ENCODE results near the gene PCNX3. TPM values are rescaled to one million over a fixed set of nuclear protein-coding genes. Genes with fewer than 3 reads are reported as not detected.
A peak's percentile ranks its signal among the peaks of the same experiment; 100 is the strongest.

PCNX3 gene
- total RNA-seq = 10 to 100 TPM; 15.1 to 16.7 TPM
- long read RNA-seq, partial matches to known transcripts = 7 of 9 reads
- long read RNA-seq, other reads (novel, unspliced or antisense) = 2 of 9 reads

DNA sequence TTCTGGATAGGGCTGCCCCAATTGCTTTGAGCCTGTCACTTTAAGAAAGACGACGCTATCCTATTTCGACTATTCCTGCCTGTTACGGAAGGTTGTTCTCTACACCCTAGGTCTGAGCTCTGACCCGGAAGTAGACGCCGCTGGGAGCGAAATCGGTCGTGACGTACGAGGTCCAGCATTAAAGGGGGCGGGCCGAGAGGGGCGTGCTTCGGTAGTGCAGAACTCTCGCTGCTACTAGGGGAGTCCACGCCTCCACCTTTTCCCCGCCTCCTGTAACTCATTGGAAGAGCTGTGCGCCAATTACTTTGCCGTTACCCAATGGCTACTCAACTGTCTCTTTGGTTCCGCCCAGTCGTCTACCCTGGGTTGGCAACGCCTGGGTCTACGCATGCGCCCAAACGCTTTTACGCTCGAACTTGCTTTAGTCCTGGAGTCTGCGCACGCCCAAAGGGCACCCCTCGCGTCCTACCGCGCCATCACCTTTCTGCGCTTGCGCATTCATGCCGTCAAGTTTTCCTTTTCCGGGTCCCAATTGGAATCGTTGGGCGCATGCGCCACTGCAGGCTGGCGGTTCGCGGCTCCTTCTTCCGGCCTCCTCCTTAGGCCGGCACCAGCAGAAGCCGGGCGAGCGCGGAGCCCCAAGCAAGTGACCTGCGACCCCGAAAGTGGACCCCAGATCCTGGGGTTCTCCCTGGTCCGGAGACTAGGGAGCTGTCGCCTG is at the start of gene PCNX3:
Gene PCNX3 (plus strand): TSS at position 548 of the 721 bp plus-strand sequence. CDS start 536 bp downstream, outside the sequence.
- intact Hi-C loops (cut with DNase I) = loop anchor here in 1 of 2 donors (5.0 kb wide), 1 partner anchor 97 kb away; the partner anchor contains the start of gene KAT5
- peak; percentile 87 for ATAC-seq

DNA sequence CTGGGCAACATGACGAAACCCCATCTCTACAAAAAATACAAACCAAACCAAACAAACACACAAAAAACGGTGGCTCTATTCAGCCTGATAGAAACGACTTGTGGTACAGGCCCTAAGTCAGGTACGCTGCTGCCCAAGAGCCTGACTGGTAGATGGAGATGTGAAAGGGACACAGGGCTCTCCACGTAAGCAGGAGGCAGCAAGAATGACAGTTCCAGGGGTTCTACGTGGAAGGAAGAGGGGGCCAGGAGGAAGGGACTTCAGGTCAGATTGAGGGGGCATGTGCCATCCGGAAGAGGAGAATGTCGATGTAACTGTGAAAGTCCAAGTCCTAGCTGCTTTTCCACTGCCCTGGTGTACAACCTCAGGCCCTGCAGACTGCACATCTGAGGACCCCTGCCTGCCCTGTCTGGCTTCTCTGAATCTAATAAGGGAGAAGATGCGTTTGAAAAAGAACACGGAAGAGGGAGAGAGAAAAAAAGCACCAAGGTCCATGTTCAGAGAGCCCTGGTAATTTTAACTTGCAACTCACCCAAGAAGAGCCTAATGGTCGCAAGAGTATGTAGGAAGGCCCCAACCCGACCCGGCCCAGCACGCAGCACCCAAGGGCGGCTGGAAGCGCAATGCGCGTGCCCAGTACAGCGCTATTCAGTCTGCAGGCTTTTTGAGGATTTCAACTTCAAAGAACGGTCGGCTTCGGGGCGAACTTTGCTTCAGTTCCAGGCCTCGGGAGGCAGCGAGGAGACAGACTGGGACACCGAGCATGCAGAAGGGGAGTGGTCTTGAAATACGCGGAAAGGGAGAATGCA is 46.2 kb upstream of the PCNX3 start:
- intact Hi-C loops (cut with DNase I) = no loop called here
- ATAC-seq = peak; percentile 16 to 21
- DNase-seq = no peak

More for the DNA sequence above, at the start of gene PCNX3:
- DNase-seq = peak; percentile 100

DNA sequence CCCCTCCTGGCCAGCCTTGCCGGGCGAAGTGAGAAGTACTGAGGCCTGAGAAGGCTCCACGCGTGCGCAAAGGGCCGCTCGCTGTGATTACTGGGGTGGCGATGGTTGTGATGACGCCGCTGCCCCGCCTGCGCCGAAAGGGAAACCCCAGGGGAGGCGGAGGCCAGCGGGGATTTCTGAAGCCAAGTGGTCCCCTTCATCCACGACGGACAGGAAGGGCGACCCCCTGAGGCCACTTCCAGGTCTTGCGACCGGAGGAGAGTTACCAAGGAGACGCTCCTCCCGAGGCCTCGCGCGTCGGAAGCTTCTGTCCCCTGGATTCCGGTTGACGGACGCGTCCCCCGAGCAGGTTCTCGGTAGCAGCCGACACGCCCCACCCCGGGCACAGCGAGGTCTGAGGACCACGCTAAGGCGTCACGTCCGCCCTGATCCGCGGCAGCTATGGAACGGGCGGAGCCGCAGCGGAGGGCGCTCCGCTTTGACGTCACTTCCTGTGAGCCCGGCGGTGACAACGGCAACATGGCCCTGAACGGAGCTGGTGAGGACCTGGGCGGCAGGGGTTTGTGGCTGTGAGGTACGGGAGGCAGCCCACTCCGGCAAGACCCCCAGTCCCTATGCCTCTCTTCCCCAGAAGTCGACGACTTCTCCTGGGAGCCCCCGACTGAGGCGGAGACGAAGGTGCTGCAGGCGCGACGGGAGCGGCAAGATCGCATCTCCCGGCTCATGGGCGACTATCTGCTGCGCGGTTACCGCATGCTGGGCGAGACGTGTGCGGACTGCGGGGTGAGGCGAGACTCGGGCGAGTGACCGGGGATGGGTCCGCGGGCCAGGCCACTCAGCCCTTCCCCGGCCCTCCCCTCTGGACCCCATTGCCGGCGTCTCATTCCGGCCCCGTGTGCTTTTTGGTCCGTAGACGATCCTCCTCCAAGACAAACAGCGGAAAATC is 45.3 kb upstream of the PCNX3 start, which contains the start of gene ZNRD2:
Gene ZNRD2 (plus strand): TSS at position 505 of the 946 bp plus-strand sequence. CDS start 15 bp downstream, at position 520.
- intact Hi-C loops (cut with DNase I) = no loop called here
- ATAC-seq (peak; percentile 87 to 88), DNase-seq (peak; percentile 99)

DNA sequence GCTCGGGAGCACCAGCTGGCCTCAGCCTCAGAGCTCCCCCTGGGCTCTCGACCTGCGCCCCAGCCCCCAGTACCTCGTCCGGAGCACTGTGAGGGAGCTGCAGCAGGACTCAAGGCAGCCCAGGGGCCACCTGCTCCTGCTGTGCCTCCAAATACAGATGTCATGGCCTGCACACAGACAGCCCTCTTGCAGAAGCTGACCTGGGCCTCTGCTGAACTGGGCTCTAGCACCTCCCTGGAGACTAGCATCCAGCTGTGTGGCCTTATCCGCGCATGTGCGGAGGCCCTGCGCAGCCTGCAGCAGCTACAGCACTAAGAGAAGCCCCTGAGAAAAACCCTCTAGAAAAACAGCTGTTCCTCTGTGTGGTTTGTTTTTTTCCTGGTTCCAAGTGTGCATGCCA is 44.2 kb upstream of the PCNX3 start:
- ATAC-seq = no peak
- DNase-seq = no peak
- intact Hi-C loops (cut with DNase I) = no loop called here

DNA sequence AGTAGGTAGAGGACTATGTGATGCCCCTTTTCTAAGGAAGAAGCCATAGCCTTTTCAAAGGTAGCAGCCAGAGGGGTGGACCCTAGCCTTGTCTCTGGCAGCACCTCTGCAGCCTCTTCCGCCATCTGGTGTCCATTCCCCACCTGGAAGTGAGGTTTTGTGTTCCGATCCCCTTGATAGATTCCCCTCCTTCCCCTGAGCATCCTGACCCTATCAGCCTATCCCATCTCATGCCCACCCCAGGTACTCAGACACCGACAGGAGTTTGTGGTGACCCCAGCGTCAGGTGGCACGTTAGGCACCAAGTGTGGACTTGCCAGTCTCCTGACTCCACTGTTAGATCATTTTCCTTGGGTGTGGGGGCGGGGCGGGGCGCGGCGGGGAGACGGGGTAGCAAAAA is 43.6 kb upstream of the PCNX3 start:
- ATAC-seq = no peak
- intact Hi-C loops (cut with DNase I) = no loop called here

DNA sequence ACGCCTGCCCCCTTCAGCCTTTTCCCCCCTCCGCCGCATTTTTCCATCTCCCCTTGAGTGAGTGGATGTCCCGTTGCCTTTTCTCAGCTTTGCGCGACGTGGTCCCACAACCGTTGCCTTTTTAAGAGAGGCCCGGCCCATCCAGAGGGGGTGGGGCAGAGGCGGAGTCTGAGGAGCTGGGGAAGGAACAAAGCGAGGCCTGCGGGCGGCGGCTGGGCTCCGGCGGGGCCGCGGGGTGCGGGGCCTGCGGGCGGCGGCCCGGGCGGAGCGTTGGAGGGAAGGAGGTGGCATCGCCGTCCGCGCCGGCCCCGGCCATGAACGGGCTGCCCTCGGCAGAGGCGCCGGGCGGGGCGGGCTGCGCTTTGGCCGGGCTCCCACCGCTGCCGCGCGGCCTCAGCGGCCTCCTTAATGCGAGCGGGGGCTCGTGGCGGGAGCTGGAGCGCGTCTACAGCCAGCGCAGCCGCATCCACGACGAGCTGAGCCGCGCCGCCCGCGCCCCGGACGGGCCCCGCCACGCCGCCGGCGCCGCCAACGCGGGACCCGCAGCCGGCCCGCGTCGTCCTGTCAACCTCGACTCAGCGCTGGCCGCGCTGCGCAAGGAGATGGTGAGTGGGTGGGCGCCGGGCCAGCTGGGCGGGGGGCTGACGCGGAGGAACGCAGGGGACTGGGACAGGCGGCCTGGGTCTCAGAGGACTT is 43.1 kb upstream of the PCNX3 start, which contains the start of gene FAM89B:
Gene FAM89B (plus strand): TSS at position 183 of the 696 bp plus-strand sequence. CDS start 132 bp downstream, at position 315.
- peak; percentile 13 to 16 for ATAC-seq
- intact Hi-C loops (cut with DNase I) = no loop called here
- DNase-seq = peak; percentile 95

More for the DNA sequence above, 43.6 kb upstream of the PCNX3 start:
- DNase-seq = no peak

DNA sequence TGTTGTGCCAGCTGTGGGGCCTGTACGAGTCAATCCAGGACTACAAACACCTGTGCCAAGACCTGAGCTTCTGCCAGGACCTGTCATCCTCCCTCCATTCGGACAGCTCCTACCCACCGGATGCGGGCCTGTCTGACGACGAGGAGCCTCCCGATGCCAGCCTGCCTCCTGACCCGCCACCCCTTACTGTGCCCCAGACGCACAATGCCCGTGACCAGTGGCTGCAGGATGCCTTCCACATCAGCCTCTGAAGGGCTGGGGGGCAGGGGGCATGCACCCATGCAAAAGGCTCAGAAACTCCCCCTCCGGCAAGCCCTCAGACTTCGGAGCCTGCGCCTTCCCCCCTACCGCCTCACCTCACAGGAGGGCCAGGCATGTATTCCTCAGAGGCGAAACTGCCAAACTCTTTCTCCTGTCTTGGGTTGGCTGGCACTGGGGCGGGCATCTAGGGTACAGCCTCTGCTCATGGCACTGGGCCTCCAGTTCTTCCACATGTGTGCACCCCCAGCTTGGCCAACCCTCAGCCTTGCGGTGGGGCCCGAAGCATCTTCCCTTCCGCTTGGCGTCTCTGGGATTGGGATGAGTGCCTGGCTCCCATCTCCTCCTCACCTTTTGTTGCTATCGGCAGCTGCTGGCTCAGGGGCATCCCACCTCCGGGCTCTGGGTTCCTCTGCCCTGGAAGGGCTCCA is 42.0 kb upstream of the PCNX3 start:
- intact Hi-C loops (cut with DNase I) = no loop called here
- DNase-seq (no peak), ATAC-seq (no peak)

DNA sequence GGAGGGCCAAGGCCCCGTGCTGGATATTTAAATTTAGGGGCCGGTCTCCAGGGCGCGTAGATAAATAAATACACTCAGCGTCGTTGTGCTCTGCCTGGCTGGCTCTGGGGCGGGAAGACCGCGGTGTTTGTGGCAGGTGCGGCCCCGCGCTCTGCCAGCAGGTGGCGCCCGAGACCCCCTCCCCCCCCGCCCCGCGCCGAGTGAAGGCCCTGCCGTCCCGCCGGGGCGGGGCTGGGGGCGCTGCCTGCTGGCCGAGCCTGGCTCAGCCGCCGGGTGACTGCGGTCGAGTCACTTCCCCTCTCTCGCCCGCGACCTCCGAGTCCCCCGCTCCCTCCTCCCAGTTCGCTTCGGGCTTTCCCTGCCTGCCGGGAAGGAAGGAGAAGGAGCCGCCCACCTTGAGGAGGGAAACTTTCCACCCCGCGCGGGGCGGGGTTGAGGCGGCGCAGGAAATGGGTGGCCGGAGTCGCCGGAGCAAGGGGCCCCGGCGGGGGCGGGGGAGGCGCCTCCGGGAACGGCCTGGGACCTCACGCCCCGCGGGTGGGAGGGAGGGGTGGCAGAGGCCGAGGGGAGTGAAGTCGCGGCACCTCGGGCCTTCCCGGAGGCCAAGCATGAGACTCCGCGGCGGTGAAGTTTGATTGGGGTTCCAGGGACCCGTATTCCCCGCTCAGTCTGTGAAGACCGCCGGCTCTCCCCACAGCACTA is 41.3 kb upstream of the PCNX3 start:
- DNase-seq = peak; percentile 96
- peak; percentile 48 to 65 for ATAC-seq
- intact Hi-C loops (cut with DNase I) = no loop called here

DNA sequence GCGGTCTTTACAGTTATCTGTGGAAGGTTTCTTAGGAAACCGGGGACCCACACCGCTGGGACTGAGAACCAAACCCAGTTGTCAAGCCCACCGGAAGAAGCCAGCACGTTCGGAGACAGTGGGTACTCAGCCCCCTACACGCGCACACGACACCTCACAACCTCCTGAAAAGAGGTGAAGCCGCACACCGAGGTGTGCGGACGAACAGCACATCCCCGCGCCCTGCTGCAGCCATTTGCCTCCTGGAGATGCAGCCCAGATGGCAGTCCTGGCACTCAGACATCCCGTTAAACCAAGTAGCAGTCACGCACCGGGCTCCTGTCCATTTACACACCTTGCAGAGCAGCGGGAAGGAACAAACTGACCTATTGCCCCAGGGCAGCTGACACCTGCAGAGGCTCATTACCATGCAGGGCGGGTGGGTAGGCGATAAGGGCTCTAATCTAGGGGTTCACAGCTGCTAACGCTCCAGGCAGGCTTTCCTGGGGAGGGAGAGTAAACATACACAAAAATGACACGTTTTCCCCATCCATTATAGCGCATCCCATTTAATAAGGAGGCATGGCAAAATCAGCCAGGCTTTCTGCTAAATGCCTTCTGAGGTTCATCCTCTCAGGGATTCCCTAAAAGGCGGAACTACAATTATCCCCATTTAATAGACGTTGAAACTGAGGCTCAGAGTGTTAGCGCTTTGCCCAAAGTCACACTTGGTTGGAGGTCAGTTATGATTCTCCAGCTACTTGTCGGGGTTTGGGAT is 40.6 kb upstream of the PCNX3 start:
- no peak for DNase-seq
- intact Hi-C loops (cut with DNase I) = loop anchor here in 1 of 2 donors (5.0 kb wide), 1 partner anchor 37 kb away; the partner anchor contains the start of gene MAP3K11
- no peak for ATAC-seq

DNA sequence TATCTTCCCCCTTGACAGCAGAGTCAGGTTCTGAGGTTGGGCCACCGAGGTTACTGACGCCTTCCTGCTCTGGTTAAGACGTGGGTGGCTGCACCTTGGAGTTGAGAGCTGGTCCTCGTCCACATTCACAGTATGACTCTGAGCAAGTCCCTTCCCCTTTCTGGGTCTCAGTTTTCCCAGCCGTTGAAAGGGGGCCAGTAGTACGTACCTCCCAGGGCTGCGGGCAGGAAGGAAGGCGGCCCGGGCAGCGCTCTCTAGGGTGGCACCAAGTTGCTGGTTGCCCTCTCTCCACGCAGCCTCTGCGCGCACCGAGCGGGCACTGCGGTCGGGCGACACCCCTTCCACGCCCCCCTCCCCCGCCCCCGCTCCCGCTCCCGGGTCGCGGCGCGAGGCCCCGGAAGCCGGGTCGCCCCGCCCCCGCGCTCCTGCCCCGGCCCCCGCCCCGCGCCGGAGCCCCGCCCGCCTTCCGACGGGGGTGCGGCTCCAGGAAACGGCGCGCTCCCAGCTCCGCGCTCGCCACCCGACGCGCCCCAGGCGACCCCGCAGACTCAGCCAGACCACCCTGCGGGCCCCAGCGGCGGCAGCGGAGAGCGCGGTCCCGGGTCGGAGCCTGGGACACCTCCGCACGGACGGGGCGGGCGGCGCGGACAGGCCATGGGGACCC is 39.9 kb upstream of the PCNX3 start, which contains the start of gene EHBP1L1:
Gene EHBP1L1 (plus strand): TSS at position 486 of the 664 bp plus-strand sequence. CDS start 250 bp downstream, outside the sequence.
- DNase-seq = peak; percentile 80
- intact Hi-C loops (cut with DNase I) = loop anchor here in 1 of 2 donors (5.0 kb wide), 1 partner anchor 37 kb away; the partner anchor contains the start of gene MAP3K11
- ATAC-seq = peak; percentile 15 to 39

DNA sequence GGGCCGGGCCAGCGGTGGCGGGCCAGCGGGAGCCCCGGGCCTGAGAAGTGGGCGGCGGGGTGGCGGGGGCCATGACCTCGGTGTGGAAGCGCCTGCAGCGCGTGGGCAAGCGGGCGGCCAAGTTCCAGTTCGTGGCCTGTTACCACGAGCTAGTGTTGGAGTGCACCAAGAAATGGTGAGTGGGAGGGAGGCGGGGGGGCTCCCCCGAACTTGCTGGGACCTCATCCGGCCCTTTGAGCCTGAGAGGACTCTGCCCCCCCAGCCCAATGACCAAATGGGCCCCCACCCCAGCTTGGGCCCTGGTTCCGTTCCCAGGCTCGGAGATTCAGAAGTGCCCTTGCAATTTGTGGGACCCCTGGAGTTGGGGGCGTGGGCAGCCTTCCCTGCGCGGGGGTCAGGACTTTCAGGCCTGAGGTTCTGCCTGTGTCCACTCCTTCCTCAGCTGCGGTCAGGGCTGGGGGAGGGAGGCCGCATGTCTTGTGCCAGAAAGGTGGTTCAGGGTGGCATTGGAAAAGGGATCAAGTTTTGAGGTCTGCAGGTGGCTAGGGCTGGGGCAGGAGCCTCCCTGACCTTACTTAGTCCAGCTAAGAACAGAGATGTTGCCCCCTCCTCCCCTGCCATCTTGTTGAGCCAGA is 39.2 kb upstream of the PCNX3 start:
- intact Hi-C loops (cut with DNase I) = loop anchor here in 1 of 2 donors (5.0 kb wide), 1 partner anchor 36 kb away; the partner anchor contains the start of gene MAP3K11
- no peak for ATAC-seq

DNA sequence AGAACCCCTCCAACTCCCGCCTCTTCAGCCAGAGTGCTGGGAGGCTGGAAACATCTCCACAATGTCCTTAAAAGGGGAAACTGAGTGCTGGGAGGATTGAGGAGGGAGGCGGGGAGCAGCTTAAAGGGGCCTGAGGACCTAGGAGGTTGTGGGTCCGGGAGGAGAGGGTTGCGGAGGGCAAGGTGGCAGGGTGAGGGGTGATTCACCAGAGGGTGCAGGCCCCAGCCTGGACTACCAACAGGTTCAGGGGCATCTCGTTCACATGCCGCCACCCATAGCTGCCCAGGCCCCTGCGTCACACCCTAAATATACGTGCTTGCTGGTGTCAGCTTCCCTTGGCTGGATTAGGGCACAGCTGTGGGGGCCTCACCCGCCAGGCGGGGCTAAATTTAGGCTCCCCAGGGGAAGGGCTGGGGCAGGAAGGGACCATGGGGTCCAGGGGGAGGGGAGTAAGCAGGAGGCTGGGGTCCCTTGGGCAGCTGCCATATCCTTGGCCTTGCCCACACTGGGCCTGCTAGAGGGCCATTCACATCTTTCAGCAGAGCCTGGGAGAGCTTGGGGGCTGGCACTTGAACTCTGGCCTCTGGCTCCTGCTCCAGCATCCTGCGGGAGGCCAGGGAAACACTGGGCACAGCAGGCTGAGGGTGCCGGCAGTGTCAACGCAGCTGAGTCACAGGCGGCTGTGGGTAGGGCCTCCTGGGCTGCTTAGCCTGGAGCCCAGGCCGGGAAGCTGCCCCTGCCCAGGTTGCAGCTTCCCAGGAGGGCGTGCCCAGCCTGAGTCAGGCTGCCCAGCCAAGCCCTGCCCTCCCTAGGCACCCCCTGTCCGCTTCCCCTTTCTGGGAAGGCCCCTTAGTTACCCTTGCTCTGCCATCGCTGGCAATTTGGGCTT is 38.5 kb upstream of the PCNX3 start:
- intact Hi-C loops (cut with DNase I) = loop anchor here in 1 of 2 donors (5.0 kb wide), 1 partner anchor 35 kb away; the partner anchor contains the start of gene MAP3K11
- peak; percentile 14 to 61 for ATAC-seq
- peak; percentile 84 for DNase-seq

More for the DNA sequence above, 39.2 kb upstream of the PCNX3 start:
- peak; percentile 59 for DNase-seq

DNA sequence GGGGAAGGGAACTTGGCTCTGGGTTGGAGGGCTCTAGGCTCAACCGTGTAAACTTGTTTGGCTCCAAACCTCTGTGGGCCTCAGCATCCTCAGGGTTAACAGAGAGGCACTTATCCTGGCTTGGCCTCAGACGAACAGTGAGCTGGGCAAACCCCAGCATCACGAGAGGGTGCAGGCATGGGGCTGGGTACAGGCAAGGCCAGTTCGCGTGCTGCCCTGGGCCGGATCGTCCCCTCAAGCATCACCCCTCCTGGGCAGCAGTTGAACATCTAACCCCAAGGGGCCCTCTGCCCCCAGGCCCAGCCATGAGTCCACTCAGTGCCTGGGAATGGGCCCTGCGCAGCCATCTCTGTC is 37.8 kb upstream of the PCNX3 start:
- DNase-seq (no peak), ATAC-seq (no peak)
- intact Hi-C loops (cut with DNase I) = loop anchor here in 1 of 2 donors (5.0 kb wide), 1 partner anchor 35 kb away; the partner anchor contains the start of gene MAP3K11

DNA sequence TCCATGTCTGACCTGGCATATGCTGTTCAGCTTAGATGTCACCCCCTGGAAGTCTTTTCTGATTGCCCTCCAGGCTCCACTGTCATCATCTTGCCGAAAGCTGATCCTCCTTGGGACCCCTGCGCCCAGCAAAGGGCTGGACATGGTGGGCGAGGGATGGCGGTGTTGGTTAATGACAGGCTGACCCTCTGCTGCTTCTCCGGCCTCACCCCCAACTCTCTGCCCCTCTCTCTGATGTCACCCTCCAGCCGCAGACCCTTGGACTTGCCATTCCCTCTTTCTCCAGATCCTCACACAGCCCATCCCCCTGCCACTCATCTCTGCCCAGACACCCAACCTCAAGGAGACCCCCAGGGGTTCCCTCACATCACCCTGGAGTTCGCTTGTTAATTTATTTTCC is 37.4 kb upstream of the PCNX3 start:
- intact Hi-C loops (cut with DNase I) = loop anchor here in 1 of 2 donors (5.0 kb wide), 1 partner anchor 34 kb away; the partner anchor contains the start of gene MAP3K11
- ATAC-seq (no peak), DNase-seq (no peak)
